Loucy (cell line): Measurements from ENCODE around the gene ADGRL3.

Experiments used
- H2AFZ ChIP-seq: fragments of 200-600 bp; sonication (generic); 2 replicates; pipeline ENCODE4 v1.6.0; 2016; ENCODE audit warnings: antibody characterized with exemption, mild to moderate bottlenecking, low read length, moderate library complexity
- H3F3A ChIP-seq: fragments of 200-600 bp; 2 replicates; pipeline ENCODE4 v1.6.0; 2016; ENCODE audit warnings: antibody characterized with exemption, low read depth, mild to moderate bottlenecking
- H3K27me3 ChIP-seq: fragments of 200-600 bp; sonication (generic); 2 replicates; pipeline ENCODE4 v1.6.1; 2014; ENCODE audit warnings: low read length, mild to moderate bottlenecking; ENCODE audit not compliant: insufficient read depth, poor library complexity, severe bottlenecking
- H3K36me3 ChIP-seq: fragments of 200-600 bp; sonication (generic); 2 replicates; pipeline ENCODE4 v1.6.1; 2016; ENCODE audit warnings: low read length; ENCODE audit not compliant: insufficient read depth
- H3K4me1 ChIP-seq: fragments of 200-600 bp; sonication (generic); 2 replicates; pipeline ENCODE4 v1.5.1; 2014; ENCODE audit warnings: low read length, mild to moderate bottlenecking; ENCODE audit not compliant: insufficient read depth, poor library complexity, severe bottlenecking
- H3K4me2 ChIP-seq: fragments of 200-600 bp; sonication (generic); 2 replicates; pipeline ENCODE4 v1.6.0; 2014; ENCODE audit warnings: antibody characterized with exemption, low read length, low read depth, mild to moderate bottlenecking; ENCODE audit not compliant: poor library complexity, severe bottlenecking
- H3K4me3 ChIP-seq: fragments of 200-600 bp; sonication (generic); 2 replicates; pipeline ENCODE4 v1.5.1; 2014; ENCODE audit warnings: low read length, mild to moderate bottlenecking, mixed read lengths; ENCODE audit not compliant: poor library complexity, severe bottlenecking
- H3K79me2 ChIP-seq: fragments of 200-600 bp; sonication (generic); 2 replicates; pipeline ENCODE4 v1.6.1; 2014; ENCODE audit warnings: low read length; ENCODE audit not compliant: insufficient read depth
- H3K9ac ChIP-seq: fragments of 200-600 bp; sonication (generic); 2 replicates; pipeline ENCODE4 v1.6.0; 2014; ENCODE audit warnings: mild to moderate bottlenecking, low read depth, low read length, moderate library complexity; ENCODE audit not compliant: poor library complexity, severe bottlenecking
- H3K9me2 ChIP-seq: fragments of 200-600 bp; sonication (generic); replicated peaks from 2 replicates; pipeline ENCODE4 v1.6.1; 2016; ENCODE audit warnings: low read depth, low read length, mixed read lengths
- H3K9me3 ChIP-seq: fragments of 200-600 bp; sonication (generic); 2 replicates; pipeline ENCODE4 v1.6.1; 2014; ENCODE audit warnings: mild to moderate bottlenecking, antibody characterized with exemption, low read length, low read depth; ENCODE audit not compliant: insufficient read depth
- H4K20me1 ChIP-seq: fragments of 200-600 bp; sonication (generic); 2 replicates; pipeline ENCODE4 v1.6.0; 2014; ENCODE audit warnings: antibody characterized with exemption, low read length, mild to moderate bottlenecking; ENCODE audit not compliant: insufficient read depth, poor library complexity, severe bottlenecking
- EZH2phosphoT487 ChIP-seq: fragments of 200-600 bp; IDR thresholded peaks from 2 replicates; pipeline ENCODE4 v1.6.1; 2018; ENCODE audit warnings: antibody characterized with exemption, mild to moderate bottlenecking, moderate library complexity, borderline replicate concordance
- TF ChIP-seq, protein P1 (sequence below): fragments of 200-600 bp; sonication (generic); conservative IDR thresholded peaks from 2 replicates; pipeline ENCODE4 v1.5.1; 2014; ENCODE audit warnings: mild to moderate bottlenecking, antibody characterized with exemption, low read length

The ADGRL3 gene

DNA sequence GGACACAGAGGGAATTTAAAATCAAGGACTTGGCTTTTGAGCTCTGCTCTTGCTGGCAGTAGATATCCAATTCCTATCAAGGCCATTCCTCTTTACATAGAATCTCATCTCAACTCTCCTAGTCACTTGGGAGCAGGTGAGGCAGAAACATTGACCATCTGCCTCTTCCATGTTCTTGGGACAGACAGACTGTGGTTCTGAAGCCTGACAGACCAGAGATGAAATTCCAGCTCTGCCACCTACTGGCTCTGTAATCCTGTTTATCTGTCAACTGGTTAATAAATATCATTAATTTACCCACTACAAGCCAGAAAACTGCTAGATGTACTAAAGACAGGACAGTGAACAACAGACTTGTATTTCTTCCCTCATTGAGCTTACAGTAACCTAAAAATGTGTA, 300.8 kb downstream of the ADGRL3 start:
- Histone ChIP-seq H4K20me1 (no peaks in the 10 kb centered on the region), H3K36me3 (no peaks in the 10 kb centered on the region), H3K27me3 (no peaks in the 10 kb centered on the region), H3K9me2 (no peaks in the 10 kb centered on the region), H3K4me2 (no peak overlapping the region), H3K9me3 (no peaks in the 10 kb centered on the region), H2AFZ (no peak overlapping the region), H3F3A (no peaks in the 10 kb centered on the region), H3K9ac (no peak overlapping the region), H3K79me2 (no peaks in the 10 kb centered on the region), H3K4me3 (no peak overlapping the region), H3K4me1 (no peaks in the 10 kb centered on the region)
- no peak for TF ChIP-seq EZH2phosphoT487
- TF ChIP-seq, protein P1, sequence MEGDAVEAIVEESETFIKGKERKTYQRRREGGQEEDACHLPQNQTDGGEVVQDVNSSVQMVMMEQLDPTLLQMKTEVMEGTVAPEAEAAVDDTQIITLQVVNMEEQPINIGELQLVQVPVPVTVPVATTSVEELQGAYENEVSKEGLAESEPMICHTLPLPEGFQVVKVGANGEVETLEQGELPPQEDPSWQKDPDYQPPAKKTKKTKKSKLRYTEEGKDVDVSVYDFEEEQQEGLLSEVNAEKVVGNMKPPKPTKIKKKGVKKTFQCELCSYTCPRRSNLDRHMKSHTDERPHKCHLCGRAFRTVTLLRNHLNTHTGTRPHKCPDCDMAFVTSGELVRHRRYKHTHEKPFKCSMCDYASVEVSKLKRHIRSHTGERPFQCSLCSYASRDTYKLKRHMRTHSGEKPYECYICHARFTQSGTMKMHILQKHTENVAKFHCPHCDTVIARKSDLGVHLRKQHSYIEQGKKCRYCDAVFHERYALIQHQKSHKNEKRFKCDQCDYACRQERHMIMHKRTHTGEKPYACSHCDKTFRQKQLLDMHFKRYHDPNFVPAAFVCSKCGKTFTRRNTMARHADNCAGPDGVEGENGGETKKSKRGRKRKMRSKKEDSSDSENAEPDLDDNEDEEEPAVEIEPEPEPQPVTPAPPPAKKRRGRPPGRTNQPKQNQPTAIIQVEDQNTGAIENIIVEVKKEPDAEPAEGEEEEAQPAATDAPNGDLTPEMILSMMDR, result no peak

DNA sequence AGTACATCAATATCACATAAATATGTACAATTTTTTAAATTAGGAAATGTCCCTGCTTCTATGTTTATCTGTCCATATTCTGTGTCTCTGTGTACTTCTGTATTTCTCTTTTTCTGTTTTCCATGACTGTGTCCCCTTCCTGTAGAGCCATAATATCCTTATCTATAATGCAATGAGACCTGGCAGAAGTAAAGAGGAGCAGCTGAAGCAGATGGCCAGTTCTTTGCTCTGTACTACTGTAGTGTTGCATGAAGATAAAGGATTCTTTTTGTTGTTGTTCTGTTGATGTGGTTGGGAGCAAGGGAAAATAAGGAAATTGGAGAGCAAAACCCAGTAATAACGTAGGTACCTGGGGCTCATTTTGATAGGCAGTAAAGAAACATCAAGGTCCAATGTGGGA, 301.7 kb downstream of the ADGRL3 start:
- Histone ChIP-seq H2AFZ (no peak overlapping the region), H3K27me3 (no peaks in the 10 kb centered on the region), H4K20me1 (no peaks in the 10 kb centered on the region), H3K36me3 (no peaks in the 10 kb centered on the region), H3K9ac (no peak overlapping the region), H3K79me2 (no peaks in the 10 kb centered on the region), H3K4me1 (no peaks in the 10 kb centered on the region), H3K4me3 (no peak overlapping the region), H3K4me2 (no peak overlapping the region), H3F3A (no peaks in the 10 kb centered on the region), H3K9me2 (no peaks in the 10 kb centered on the region), H3K9me3 (no peaks in the 10 kb centered on the region)
- no peak for TF ChIP-seq EZH2phosphoT487
- TF ChIP-seq, protein P1, result no peak

DNA sequence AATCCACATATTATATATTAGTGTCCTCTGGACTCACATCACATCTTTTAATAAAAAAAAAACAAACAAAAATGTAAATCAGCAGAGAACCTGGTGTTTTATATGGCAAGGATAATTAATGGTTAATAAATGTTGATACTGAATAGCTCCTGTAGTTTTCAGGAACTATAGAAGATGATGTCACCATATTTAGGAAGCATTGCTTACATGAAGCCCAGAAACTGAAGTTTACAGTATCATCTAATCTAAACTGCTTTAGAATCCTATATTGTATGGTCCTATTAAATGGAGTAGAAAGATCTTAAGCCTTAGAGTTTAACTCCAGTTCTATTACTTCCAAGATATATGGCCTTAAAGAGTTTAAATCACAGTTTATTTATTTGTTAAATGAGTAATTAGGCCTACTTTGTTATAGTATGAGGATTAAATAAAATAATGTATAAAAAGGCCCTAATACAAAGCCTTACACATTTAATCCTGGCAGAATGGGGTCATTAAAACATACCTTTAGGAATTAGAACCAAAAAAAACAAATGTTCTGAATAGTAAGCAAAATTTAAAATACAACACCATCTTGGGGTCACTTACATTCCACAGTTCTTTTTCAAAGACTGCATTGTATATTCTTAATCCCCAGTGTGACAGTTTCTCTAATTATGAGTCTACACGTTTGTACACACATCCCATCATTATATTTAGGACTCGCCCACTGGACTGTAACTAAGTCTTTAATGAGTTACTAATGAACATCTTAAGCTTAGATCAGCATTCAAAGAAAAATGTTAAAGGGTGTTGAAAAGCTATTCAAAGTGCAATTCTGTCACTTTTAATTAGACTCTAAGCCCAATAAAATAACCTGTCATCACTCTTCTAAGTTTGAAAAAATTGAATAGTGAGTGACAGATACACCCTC, 305.9 kb downstream of the ADGRL3 start:
- Histone ChIP-seq H3K36me3 (no peaks in the 10 kb centered on the region), H3K79me2 (no peaks in the 10 kb centered on the region), H3K27me3 (no peaks in the 10 kb centered on the region), H3K9me2 (no peaks in the 10 kb centered on the region), H3F3A (no peaks in the 10 kb centered on the region), H3K4me1 (no peaks in the 10 kb centered on the region), H4K20me1 (no peaks in the 10 kb centered on the region), H3K9me3 (no peaks in the 10 kb centered on the region), H3K4me2 (no peak overlapping the region), H3K9ac (no peak overlapping the region), H3K4me3 (no peak overlapping the region), H2AFZ (no peak overlapping the region)
- TF ChIP-seq EZH2phosphoT487, result no peak
- TF ChIP-seq, protein P1, result no peak
